Neural cell (in vitro differentiated cells): Measurements from ENCODE around the gene ITFG1. TPM values are rescaled to one million over a fixed set of nuclear protein-coding genes. Genes with fewer than 3 reads are reported as not detected.
"Not testable (repeated sequence)": the region's sequence is repeated elsewhere in the genome, so short reads cannot be mapped to it uniquely, and the experiment has no call there.

Experiments used
- H2AFZ ChIP-seq: fragments of 200-600, 300-800 bp; sonication (generic), shearing (Covaris generic); 2 replicates; pipeline ENCODE4 v1.6.0; 2014; ENCODE audit warnings: low read depth, mild to moderate bottlenecking, antibody characterized with exemption, low read length, moderate library complexity
- H3F3A ChIP-seq: fragments of 200-600 bp; shearing (Covaris generic); 2 replicates; pipeline ENCODE4 v1.6.1; 2016; ENCODE audit warnings: mild to moderate bottlenecking, moderate library complexity, mixed read lengths, antibody characterized with exemption, low read length; ENCODE audit not compliant: insufficient read depth, poor library complexity, severe bottlenecking
- H3K27ac ChIP-seq: fragments of 200-600, 300-800 bp; sonication (generic), shearing (Covaris generic); 2 replicates; pipeline ENCODE4 v1.5.1; 2014; ENCODE audit warnings: mild to moderate bottlenecking, low read length, moderate library complexity
- H3K27me3 ChIP-seq: fragments of 300-800, 200-600 bp; sonication (generic), shearing (Covaris generic); 2 replicates; pipeline ENCODE4 v1.6.0; 2014; ENCODE audit warnings: mild to moderate bottlenecking, low read depth, low read length, moderate library complexity; ENCODE audit not compliant: insufficient read depth
- H3K36me3 ChIP-seq: fragments of 300-800, 200-600 bp; sonication (generic), shearing (Covaris generic); 2 replicates; pipeline ENCODE4 v1.5.1; 2014; ENCODE audit warnings: mild to moderate bottlenecking, antibody characterized with exemption, low read length, moderate library complexity; ENCODE audit not compliant: insufficient read depth
- H3K4me2 ChIP-seq: fragments of 300-800, 200-600 bp; sonication (generic), shearing (Covaris generic); 2 replicates; pipeline ENCODE4 v1.6.0; 2014; ENCODE audit warnings: mild to moderate bottlenecking, low read length
- H3K4me3 ChIP-seq: fragments of 300-800, 200-600 bp; sonication (generic), shearing (Covaris generic); 2 replicates; pipeline ENCODE4 v1.5.1; 2014; ENCODE audit warnings: mild to moderate bottlenecking, low read length, moderate library complexity
- H3K79me2 ChIP-seq: fragments of 200-600 bp; shearing (Covaris generic); replicated peaks from 2 replicates; pipeline ENCODE4 v1.6.0; 2014; ENCODE audit warnings: mild to moderate bottlenecking, low read length, moderate library complexity; ENCODE audit not compliant: insufficient read depth
- H3K9ac ChIP-seq: fragments of 300-800, 200-600 bp; sonication (generic), shearing (Covaris generic); 2 replicates; pipeline ENCODE4 v1.6.1; 2016; ENCODE audit warnings: mild to moderate bottlenecking, low read length, mixed read lengths
- H3K9me2 ChIP-seq: fragments of 200-600 bp; shearing (Covaris generic); 2 replicates; pipeline ENCODE4 v1.6.1; 2016; ENCODE audit warnings: mild to moderate bottlenecking, low read length, mixed read lengths; ENCODE audit not compliant: insufficient read depth
- H3K9me3 ChIP-seq: fragments of 200-600, 300-800 bp; sonication (generic), shearing (Covaris generic); 2 replicates; pipeline ENCODE4 v1.6.1; 2016; ENCODE audit warnings: mild to moderate bottlenecking, mixed run types, low read length, moderate library complexity, mixed read lengths
- H4K20me1 ChIP-seq: fragments of 200-600 bp; shearing (Covaris generic); 2 replicates; pipeline ENCODE4 v1.6.1; 2016; ENCODE audit warnings: mild to moderate bottlenecking, mixed run types; ENCODE audit not compliant: insufficient read depth
- EP300 ChIP-seq: fragments of 450-650 bp; conservative IDR thresholded peaks from 2 replicates; pipeline ENCODE4 v1.6.1; 2014; ENCODE audit warnings: antibody characterized with exemption, mild to moderate bottlenecking, moderate library complexity; ENCODE audit not compliant: poor library complexity, severe bottlenecking
- EZH2 ChIP-seq: fragments of 200-600, 300-800 bp; shearing (Covaris generic), sonication (generic); IDR thresholded peaks from 2 replicates; pipeline ENCODE4 v1.6.1; 2014; ENCODE audit warnings: antibody characterized with exemption, low read length, borderline replicate concordance, mild to moderate bottlenecking; ENCODE audit not compliant: insufficient read depth, poor library complexity, severe bottlenecking
- MXI1 ChIP-seq: fragments of 450-650 bp; conservative IDR thresholded peaks from 2 replicates; pipeline ENCODE4 v1.6.1; 2014; ENCODE audit warnings: antibody characterized with exemption, mild to moderate bottlenecking; ENCODE audit not compliant: poor library complexity, severe bottlenecking
- POLR2AphosphoS5 ChIP-seq: IDR thresholded peaks from 2 replicates; pipeline ENCODE4 v1.6.1; 2012
- RAD21 ChIP-seq: fragments of 450-650 bp; conservative IDR thresholded peaks from 2 replicates; pipeline ENCODE4 v1.6.1; 2014; ENCODE audit warnings: antibody characterized with exemption, mild to moderate bottlenecking, moderate library complexity
- SMC3 ChIP-seq: fragments of 450-650 bp; conservative IDR thresholded peaks from 2 replicates; pipeline ENCODE4 v1.6.1; 2014; ENCODE audit warnings: antibody characterized with exemption, mild to moderate bottlenecking, moderate library complexity; ENCODE audit not compliant: poor library complexity
- TAF1 ChIP-seq: IDR thresholded peaks from 2 replicates; pipeline ENCODE4 v1.6.1; 2012; ENCODE audit warnings: low read depth
- polyA plus RNA-seq: library from polyadenylated mRNA; depleted of rRNA; stranded (reverse); fragments of >200 nt; gene quantifications from 2 replicates; pipeline ENCODE4 v1.2.3, GENCODE V29; 2014
- TF ChIP-seq, protein P1 (sequence below): IDR thresholded peaks from 2 replicates; pipeline ENCODE4 v1.6.1; 2012; ENCODE audit warnings: borderline replicate concordance
- TF ChIP-seq, protein P2 (sequence below): fragments of 450-650 bp; IDR thresholded peaks from 2 replicates; pipeline ENCODE4 v1.5.1; 2014; ENCODE audit warnings: antibody characterized with exemption, mild to moderate bottlenecking, moderate library complexity; ENCODE audit not compliant: poor library complexity, severe bottlenecking

Gene ITFG1
- polyA plus RNA-seq, 1 donor from 2014 or later = 155 TPM

DNA sequence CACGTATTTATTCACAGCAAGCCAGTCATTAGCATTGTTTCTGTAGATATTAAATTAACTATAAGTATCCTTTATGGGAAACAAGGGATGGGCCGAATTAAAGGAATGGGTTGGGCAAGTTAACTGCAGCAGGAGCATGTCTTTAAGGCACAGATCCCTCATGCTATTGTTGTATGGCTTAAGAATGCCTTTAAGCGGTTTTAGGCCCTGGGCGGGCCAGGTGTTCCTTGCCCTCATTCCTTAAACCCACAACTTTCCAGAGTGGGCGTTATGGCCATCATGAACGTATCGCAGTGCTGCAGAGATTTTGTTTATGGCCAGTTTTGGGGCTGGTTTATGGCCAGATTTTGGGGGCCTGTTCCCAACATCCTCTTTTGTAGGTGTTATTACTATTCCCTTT, 9.3 kb upstream of the ITFG1 start:
- Histone ChIP-seq H3K27me3 (no peaks in the 10 kb centered on the region), H3K4me3 (no peak overlapping the region), H3K9me2 (no peaks in the 10 kb centered on the region), H3K36me3 (peaks cover 4% of the 10 kb centered on the region), H3F3A (no peaks in the 10 kb centered on the region), H3K9me3 (no peaks in the 10 kb centered on the region), H3K79me2 (peaks cover 6% of the 10 kb centered on the region), H3K4me2 (no peak overlapping the region), H3K9ac (no peak overlapping the region), H2AFZ (no peak overlapping the region), H4K20me1 (no peaks in the 10 kb centered on the region), H3K27ac (no peak overlapping the region)
- TF ChIP-seq, protein P1, sequence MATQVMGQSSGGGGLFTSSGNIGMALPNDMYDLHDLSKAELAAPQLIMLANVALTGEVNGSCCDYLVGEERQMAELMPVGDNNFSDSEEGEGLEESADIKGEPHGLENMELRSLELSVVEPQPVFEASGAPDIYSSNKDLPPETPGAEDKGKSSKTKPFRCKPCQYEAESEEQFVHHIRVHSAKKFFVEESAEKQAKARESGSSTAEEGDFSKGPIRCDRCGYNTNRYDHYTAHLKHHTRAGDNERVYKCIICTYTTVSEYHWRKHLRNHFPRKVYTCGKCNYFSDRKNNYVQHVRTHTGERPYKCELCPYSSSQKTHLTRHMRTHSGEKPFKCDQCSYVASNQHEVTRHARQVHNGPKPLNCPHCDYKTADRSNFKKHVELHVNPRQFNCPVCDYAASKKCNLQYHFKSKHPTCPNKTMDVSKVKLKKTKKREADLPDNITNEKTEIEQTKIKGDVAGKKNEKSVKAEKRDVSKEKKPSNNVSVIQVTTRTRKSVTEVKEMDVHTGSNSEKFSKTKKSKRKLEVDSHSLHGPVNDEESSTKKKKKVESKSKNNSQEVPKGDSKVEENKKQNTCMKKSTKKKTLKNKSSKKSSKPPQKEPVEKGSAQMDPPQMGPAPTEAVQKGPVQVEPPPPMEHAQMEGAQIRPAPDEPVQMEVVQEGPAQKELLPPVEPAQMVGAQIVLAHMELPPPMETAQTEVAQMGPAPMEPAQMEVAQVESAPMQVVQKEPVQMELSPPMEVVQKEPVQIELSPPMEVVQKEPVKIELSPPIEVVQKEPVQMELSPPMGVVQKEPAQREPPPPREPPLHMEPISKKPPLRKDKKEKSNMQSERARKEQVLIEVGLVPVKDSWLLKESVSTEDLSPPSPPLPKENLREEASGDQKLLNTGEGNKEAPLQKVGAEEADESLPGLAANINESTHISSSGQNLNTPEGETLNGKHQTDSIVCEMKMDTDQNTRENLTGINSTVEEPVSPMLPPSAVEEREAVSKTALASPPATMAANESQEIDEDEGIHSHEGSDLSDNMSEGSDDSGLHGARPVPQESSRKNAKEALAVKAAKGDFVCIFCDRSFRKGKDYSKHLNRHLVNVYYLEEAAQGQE = no peak
- no peak for TF ChIP-seq RAD21

DNA sequence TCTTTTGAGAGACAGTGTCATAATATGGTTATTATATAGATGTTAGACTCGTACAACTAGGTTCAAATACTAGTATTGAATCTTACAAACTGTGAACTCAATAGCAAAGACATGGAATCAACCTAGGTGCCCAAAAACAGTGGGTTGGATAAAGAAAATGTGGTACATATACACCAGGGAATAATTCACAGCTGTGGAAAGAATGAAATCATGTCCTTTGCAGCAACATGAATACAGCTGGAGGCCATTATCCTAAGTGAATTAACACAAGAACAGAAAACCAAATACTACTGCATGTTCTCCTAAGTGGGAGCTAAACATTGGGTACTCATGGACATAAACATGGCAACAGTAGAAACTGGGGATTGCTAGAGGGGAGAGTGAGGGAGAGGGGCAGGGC, 8.4 kb upstream of the ITFG1 start:
- no peaks in the 10 kb centered on the region for H3K36me3 ChIP-seq
- H3F3A ChIP-seq = no peaks in the 10 kb centered on the region
- no peaks in the 10 kb centered on the region for H3K27me3 ChIP-seq
- peaks cover 6% of the 10 kb centered on the region for H3K79me2 ChIP-seq
- no peaks in the 10 kb centered on the region for H4K20me1 ChIP-seq
- H3K4me3 ChIP-seq = no peak overlapping the region
- H3K9me2 ChIP-seq = no peaks in the 10 kb centered on the region
- H2AFZ ChIP-seq = no peak overlapping the region
- H3K4me2 ChIP-seq = no peak overlapping the region
- no peak overlapping the region for H3K27ac ChIP-seq
- H3K9me3 ChIP-seq = no peaks in the 10 kb centered on the region
- H3K9ac ChIP-seq = no peak overlapping the region
- TF ChIP-seq SMC3 (no peak), RAD21 (no peak), EZH2 (no peak), MXI1 (no peak), POLR2AphosphoS5 (no peak), EP300 (no peak), TAF1 (no peak)
- TF ChIP-seq, protein P2, sequence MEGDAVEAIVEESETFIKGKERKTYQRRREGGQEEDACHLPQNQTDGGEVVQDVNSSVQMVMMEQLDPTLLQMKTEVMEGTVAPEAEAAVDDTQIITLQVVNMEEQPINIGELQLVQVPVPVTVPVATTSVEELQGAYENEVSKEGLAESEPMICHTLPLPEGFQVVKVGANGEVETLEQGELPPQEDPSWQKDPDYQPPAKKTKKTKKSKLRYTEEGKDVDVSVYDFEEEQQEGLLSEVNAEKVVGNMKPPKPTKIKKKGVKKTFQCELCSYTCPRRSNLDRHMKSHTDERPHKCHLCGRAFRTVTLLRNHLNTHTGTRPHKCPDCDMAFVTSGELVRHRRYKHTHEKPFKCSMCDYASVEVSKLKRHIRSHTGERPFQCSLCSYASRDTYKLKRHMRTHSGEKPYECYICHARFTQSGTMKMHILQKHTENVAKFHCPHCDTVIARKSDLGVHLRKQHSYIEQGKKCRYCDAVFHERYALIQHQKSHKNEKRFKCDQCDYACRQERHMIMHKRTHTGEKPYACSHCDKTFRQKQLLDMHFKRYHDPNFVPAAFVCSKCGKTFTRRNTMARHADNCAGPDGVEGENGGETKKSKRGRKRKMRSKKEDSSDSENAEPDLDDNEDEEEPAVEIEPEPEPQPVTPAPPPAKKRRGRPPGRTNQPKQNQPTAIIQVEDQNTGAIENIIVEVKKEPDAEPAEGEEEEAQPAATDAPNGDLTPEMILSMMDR = no peak
- TF ChIP-seq, protein P1 = no peak

DNA sequence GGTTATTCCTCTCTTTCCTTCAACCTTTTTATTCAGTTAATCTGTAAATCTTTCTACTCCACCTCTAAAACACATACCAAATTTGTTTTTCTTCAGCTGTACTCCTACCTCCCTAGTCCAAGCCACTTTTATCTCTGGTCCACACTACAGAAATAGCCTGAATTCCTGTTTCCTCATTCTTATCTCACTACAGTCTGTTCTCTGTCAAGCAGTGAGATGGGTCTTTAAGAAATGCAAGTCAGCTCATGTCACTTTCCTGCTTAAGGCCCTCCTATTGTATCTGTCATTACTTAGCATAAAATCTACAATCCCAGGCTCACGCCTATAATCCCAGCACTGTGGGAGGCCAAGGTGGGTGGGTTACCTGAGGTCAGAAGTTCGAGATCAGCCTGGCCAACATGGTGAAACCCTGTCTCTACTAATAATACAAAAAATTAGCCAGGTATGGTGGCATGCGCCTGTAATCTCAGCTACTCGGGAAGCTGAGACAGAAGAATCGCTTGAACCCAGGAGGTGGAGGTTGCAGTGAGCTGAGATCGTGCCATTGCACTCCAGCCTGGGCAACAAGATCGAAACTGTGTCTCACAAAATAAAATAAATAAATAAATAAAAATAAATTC, 7.3 kb upstream of the ITFG1 start:
- not testable (repeated sequence) for H3K9ac ChIP-seq, H3K9me2 ChIP-seq, H3K79me2 ChIP-seq, H3K36me3 ChIP-seq, H3F3A ChIP-seq, H3K27ac ChIP-seq, H4K20me1 ChIP-seq, H3K4me2 ChIP-seq, H3K9me3 ChIP-seq, H3K27me3 ChIP-seq, H2AFZ ChIP-seq, H3K4me3 ChIP-seq
